Measurements from ENCODE around the gene MED25.

MED25 gene

GRCh38 chr19:49875177-49875576 lies 57.1 kb downstream of the MED25 start:
- no peak for DNase-seq

DNA sequence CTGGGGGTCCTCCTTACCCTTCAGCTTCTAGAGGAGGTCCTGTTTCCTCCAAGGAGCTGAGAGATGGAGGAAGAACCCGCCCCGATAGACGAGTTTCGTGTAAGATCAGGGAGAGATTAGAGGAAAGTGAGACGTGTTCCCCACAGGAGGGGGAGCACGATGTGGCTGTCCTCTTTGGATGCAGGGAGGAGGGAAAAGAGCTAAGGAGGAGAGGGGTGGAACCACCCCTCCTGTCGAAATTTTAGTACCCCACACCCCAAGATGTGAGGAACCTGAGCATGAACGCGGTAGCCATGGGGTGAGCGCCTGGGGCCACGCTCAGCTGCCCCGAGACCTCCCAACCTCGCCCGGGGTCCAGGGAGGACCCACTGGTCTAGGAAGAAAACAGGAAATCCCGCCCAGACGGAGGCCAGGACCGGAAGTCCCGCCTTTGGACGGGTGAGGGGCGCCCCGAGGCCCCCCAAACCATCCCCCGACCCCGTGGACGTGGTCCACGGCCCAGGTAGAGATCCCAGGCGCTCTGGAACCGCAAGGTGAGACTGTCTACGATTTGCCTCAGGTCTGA lies 57.9 kb downstream of the MED25 start:
- peak; percentile 55 for DNase-seq

- peak; percentile 96 for DNase-seq
Observed at GRCh38 chr19:49876422-49877019, 58.4 kb downstream of the MED25 start.

DNA sequence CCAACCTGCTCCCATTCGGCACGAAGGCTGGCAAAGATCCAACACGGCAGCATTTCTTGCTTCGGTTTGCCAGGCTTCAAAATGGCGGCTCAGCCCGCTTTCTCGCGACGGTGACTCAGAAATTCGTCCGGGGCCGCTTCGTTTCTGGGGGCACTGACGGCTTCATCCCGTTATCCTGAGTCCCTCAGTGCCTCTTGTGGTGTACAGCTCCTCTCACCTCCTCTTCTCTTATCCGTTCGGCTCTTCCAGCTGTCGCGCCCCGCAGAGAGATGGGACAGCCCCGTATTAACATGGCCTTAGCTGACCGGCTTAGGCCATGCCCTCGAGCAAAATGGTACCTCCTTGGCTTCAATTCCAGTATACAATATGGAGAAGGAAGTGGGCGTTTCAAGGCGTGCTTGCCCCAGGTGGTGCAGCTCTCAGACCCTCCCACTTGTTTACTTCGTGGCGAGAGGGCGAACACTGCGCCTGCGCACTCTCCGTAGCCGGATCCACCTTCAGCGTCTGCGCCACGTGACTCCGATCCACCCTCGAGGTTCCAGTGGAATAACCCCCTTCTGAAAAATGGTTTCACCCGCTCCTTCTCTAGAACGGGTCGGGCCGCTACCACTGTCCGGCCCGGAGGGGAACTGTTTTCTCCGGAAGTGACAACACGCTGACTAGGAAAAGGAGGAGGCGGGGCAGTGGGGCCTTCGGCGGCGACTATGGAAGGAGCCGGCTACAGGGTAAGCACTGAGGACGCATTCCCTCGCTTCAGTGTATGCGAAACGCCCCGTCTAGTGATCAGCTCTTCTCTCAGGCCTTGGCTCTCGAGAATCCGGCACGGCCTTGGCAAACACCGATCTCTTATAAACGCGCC lies 59.2 kb downstream of the MED25 start, which contains the start of the genes AKT1S1 and TBC1D17:
Gene AKT1S1, minus strand, starts transcription at position 336 of the 859 bp plus-strand sequence. CDS start 4,060 bp downstream, outside the sequence.
Gene TBC1D17, plus strand, starts transcription at position 683 of the 859 bp plus-strand sequence. Its CDS starts 22 bp downstream, at position 705.
- peak; percentile 95 for DNase-seq

- peak; percentile 99 for DNase-seq
Observed at GRCh38 chr19:49877879-49878743, 60.0 kb downstream of the MED25 start.

GRCh38 chr19:49878744-49879070 lies 60.6 kb downstream of the MED25 start:
- DNase-seq = no peak

- no peak for DNase-seq
Observed at GRCh38 chr19:49879243-49879963, 61.3 kb downstream of the MED25 start.

- no peak for DNase-seq
Observed at GRCh38 chr19:49880162-49880869, 62.2 kb downstream of the MED25 start.

DNA sequence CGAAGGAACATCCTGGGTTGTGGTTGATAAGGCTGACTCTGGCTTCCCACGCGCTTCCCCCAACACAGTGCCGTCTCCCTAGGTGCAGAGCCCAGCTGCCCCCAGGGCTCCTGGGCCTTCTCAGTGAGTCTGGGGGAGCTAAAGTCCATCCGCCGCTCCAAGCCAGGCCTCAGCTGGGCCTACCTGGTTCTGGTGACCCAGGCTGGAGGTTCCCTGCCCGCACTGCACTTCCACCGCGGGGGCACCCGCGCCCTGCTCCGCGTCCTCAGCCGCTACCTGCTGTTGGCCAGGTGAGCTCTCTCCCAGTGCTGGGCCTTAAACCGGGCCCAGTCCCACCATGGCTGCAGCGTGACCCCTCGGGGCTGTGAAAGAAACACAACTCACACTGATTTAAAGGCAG lies 63.1 kb downstream of the MED25 start:
- no peak for DNase-seq

- DNase-seq = no peak
Observed at GRCh38 chr19:49881672-49882394, 63.7 kb downstream of the MED25 start.

- DNase-seq = no peak
Observed at GRCh38 chr19:49882643-49883042, 64.6 kb downstream of the MED25 start.

DNA sequence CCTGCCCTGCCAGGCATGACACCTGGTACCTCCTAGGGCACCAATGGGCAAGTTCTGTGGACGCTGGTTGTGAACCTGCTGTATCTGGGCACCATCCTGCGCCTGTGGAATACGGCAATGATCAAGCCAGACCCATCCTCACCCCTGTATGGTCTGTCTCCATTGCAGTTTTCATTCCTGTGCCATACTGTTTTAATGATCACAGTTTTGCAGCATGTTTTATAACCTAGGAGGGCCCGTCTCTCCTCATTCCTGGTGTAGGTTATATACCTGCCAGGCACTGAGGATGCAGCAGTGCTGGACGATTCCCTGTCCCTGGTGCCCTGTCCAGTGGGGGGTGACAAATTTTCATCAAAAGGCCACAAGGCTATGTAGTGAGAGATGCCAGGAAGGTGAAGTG lies 65.0 kb downstream of the MED25 start:
- no peak for DNase-seq

DNA sequence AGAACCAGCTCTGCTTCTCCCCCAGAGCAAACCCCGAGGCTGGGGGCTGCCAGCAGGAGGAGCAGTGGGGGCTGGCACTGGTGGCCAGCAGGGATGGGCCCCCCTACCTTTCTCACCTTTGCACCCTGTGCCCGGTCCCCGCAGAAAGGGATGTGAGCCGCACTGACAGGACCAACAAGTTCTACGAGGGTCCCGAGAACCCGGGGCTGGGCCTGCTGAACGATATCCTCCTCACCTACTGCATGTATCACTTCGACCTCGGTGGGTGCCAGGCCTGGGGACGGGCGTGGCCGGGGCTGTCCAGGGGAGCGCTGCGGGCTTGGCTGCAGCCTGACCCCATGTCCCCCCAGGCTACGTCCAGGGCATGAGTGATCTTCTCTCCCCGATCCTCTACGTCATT lies 66.0 kb downstream of the MED25 start:
- DNase-seq = no peak

DNA sequence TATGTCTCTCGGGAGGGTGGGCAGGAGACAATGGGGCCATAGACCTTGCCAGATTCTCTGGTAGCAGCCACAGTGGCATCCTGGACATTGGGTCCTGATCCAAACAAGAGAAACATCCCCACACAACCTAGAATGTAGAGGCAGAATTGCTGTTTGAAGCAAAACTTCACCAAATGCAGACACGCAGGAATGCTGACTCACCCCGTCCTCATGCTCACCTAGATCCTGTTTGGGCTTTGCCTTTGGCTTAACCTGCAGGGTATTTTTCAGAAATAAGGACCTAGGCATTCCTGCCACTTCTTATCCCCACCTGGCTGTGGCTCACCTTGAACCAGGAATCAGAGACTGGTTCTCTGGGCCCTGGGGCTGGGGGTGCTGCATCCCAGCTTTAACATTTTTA lies 66.7 kb downstream of the MED25 start:
- DNase-seq = no peak
